Mesenchymal stem cell (in vitro differentiated cells and primary cell): Measurements from ENCODE around the gene MATK.
A peak's percentile ranks its signal among the peaks of the same experiment; 100 is the strongest.
"Not testable (repeated sequence)": the region's sequence is repeated elsewhere in the genome, so short reads cannot be mapped to it uniquely, and the experiment has no call there.

Source experiments
- DNase-seq: peaks from one replicate; pipeline ENCODE4 v3.0.0-alpha.2; 2013
- H2AFZ ChIP-seq: one replicate; pipeline ENCODE4 v1.6.1; 2013; ENCODE audit warnings: low read depth, mild to moderate bottlenecking, control low read depth, inconsistent platforms, low read length, moderate library complexity
- H2AK5ac ChIP-seq: 2 replicates; pipeline ENCODE4 v1.6.1; 2013; ENCODE audit warnings: low read length, moderate library complexity, mild to moderate bottlenecking, inconsistent platforms; ENCODE audit not compliant: severe bottlenecking
- H2BK120ac ChIP-seq: one replicate; pipeline ENCODE4 v1.6.1; 2013; ENCODE audit warnings: low read depth, mild to moderate bottlenecking, inconsistent platforms, low read length, moderate library complexity
- H2BK12ac ChIP-seq, 2 experiments: one replicate each; pipeline ENCODE4 v1.6.1; 2013; ENCODE audit warnings: inconsistent platforms in 2 of 2, low read length in 2 of 2, mild to moderate bottlenecking in 2 of 2, moderate library complexity in 2 of 2, control low read depth in 1 of 2
- H2BK15ac ChIP-seq: one replicate; pipeline ENCODE4 v1.6.1; 2013; ENCODE audit warnings: mild to moderate bottlenecking, low read depth, inconsistent platforms; ENCODE audit not compliant: poor library complexity, severe bottlenecking
- H2BK5ac ChIP-seq: 2 replicates; pipeline ENCODE4 v1.6.1; 2013; ENCODE audit warnings: low read depth, mild to moderate bottlenecking, low read length, control low read depth, inconsistent platforms; ENCODE audit not compliant: poor library complexity, severe bottlenecking
- H3K14ac ChIP-seq, 2 experiments: one replicate each; pipeline ENCODE4 v1.6.1; 2013; ENCODE audit warnings: inconsistent platforms in 2 of 2, low read length in 2 of 2, control low read depth in 1 of 2, mild to moderate bottlenecking in 1 of 2, moderate library complexity in 1 of 2
- H3K18ac ChIP-seq, 2 experiments: one replicate each; pipeline ENCODE4 v1.6.1; 2013; ENCODE audit warnings: inconsistent platforms in 2 of 2, low read length in 2 of 2, control low read depth in 1 of 2, low read depth in 1 of 2, mild to moderate bottlenecking in 1 of 2
- H3K23ac ChIP-seq, 2 experiments: one replicate each; pipeline ENCODE4 v1.6.1; 2013; ENCODE audit warnings: inconsistent platforms in 2 of 2, low read length in 2 of 2, mild to moderate bottlenecking in 2 of 2, moderate library complexity in 2 of 2, control low read depth in 1 of 2
- H3K27ac ChIP-seq: 2 replicates; pipeline ENCODE4 v1.5.1; 2013; ENCODE audit warnings: mild to moderate bottlenecking, moderate library complexity, low read length, control low read depth, inconsistent platforms; ENCODE audit not compliant: poor library complexity, severe bottlenecking
- H3K27me3 ChIP-seq, 2 experiments: 2 replicates each; pipeline versions ENCODE4 v1.6.1 to v1.7.0; 2013; ENCODE audit warnings: low read length in 2 of 2, mild to moderate bottlenecking in 2 of 2, moderate library complexity in 2 of 2, control low read depth in 1 of 2, inconsistent platforms in 1 of 2; ENCODE audit not compliant: control insufficient read depth in 1 of 2, insufficient read depth in 1 of 2
- H3K36me3 ChIP-seq, 2 experiments: 2 replicates each; pipeline versions ENCODE4 v1.6.1 to v1.7.0; 2013; ENCODE audit warnings: low read length in 2 of 2, control low read depth in 1 of 2, inconsistent platforms in 1 of 2, low read depth in 1 of 2, mild to moderate bottlenecking in 1 of 2; ENCODE audit not compliant: insufficient read depth in 2 of 2, control insufficient read depth in 1 of 2
- H3K4ac ChIP-seq, 2 experiments: one replicate each; pipeline ENCODE4 v1.6.1; 2013; ENCODE audit warnings: inconsistent platforms in 2 of 2, low read length in 2 of 2, mild to moderate bottlenecking in 2 of 2, moderate library complexity in 2 of 2, control low read depth in 1 of 2, low read depth in 1 of 2
- H3K4me1 ChIP-seq: 2 replicates; pipeline ENCODE4 v1.6.1; 2013; ENCODE audit warnings: low read depth, low read length, control low read depth; ENCODE audit not compliant: control insufficient read depth, insufficient read depth
- H3K4me2 ChIP-seq: 2 replicates; pipeline ENCODE4 v1.6.1; 2013; ENCODE audit warnings: low read length, mild to moderate bottlenecking, inconsistent platforms; ENCODE audit not compliant: poor library complexity, severe bottlenecking
- H3K4me3 ChIP-seq, 2 experiments: 2 replicates each; pipeline versions ENCODE4 v1.5.1 to v1.7.0; 2013; ENCODE audit warnings: low read length in 2 of 2, mild to moderate bottlenecking in 2 of 2, control low read depth in 1 of 2, low read depth in 1 of 2; ENCODE audit not compliant: insufficient read depth in 1 of 2
- H3K79me1 ChIP-seq: replicated peaks from 2 replicates; pipeline ENCODE4 v1.6.1; 2013; ENCODE audit warnings: mild to moderate bottlenecking, control low read depth, low read length, inconsistent platforms; ENCODE audit not compliant: poor library complexity, severe bottlenecking
- H3K9ac ChIP-seq: 2 replicates; pipeline ENCODE4 v1.7.0; 2013; ENCODE audit warnings: mild to moderate bottlenecking, low read length, moderate library complexity
- H3K9me3 ChIP-seq: 2 replicates; pipeline ENCODE4 v1.7.0; 2013; ENCODE audit warnings: mild to moderate bottlenecking, low read length; ENCODE audit not compliant: control insufficient read depth
- H4K8ac ChIP-seq: one replicate; pipeline ENCODE4 v1.6.1; 2013; ENCODE audit warnings: inconsistent platforms, mild to moderate bottlenecking, low read length, moderate library complexity
- H4K91ac ChIP-seq: one replicate; pipeline ENCODE4 v1.6.1; 2013; ENCODE audit warnings: mild to moderate bottlenecking, low read length, inconsistent platforms
- WGBS: methylation state at CpG from one replicate; pipeline ENCODE4 v1.1.7; 2013; ENCODE audit warnings: mixed read lengths; 5-methylcytosine and 5-hydroxymethylcytosine counted together

MATK gene

DNA sequence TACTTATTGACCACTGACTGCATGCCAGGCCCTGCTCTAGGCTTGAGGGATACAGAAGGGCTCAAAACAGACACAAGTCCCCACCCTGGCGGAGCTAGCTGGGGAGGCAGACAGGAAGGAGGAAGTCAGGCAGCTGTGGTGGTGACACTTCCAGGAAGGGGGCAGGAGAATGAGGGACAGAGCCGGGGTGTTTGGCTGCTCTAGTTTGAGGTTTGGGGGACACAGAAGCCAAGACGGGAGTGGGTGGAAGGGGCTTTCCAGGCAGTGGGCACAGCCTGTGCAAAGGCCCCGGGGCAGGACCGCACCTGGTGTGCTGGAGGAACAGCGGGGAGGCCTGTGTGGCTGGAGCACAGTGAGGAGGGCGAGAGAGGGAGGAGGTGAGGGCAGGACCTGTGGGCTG is 19.7 kb downstream of the MATK start:
- DNase-seq = no peak
- Histone ChIP-seq H2BK120ac (no peak overlapping the region), H3K23ac (no peak overlapping the region), H3K4ac (no peak overlapping the region), H3K9me3 (no peaks in the 10 kb centered on the region), H2BK5ac (no peak overlapping the region), H3K79me1 (peaks cover 9% of the 10 kb centered on the region), H3K4me3 (no peak overlapping the region), H3K27me3 (peaks cover 0 to 7% of the 10 kb centered on the region in 2 experiments), H3K4me2 (no peak overlapping the region), H2BK15ac (no peak overlapping the region), H3K4me1 (peaks cover 5% of the 10 kb centered on the region), H3K27ac (no peak overlapping the region), H3K36me3 (peaks cover 20 to 56% of the 10 kb centered on the region in 2 experiments), H3K9ac (no peak overlapping the region), H3K14ac (no peak overlapping the region), H2AFZ (no peak overlapping the region), H2BK12ac (no peak overlapping the region), H4K91ac (peak overlapping the region; percentile 1), H2AK5ac (no peak overlapping the region), H3K18ac (no peak overlapping the region), H4K8ac (no peak overlapping the region)
- WGBS = 85% methylated on average over 7 of the region's 7 CpGs

DNA sequence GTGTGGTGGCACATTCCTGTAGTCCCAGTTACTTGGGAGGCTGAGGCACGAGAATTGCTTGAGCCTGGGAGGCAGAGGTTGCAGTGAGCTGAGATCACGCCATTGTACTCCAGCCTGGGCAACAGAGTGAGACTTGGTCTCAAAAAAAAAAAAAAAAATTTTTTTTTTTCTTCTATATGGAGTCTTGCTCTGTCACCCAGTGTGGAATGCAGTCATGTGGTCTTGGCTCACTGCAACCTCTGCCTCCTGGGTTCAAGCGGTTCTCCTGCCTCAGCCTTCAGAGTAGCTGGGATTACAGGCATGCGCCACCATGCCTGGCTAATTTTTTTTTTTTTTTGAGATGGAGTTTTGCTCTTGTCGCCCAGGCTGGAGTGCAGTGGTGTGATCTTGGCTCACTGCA is 20.4 kb downstream of the MATK start:
- not testable (repeated sequence) for H3K4me1 ChIP-seq, H4K8ac ChIP-seq, H3K9ac ChIP-seq, H2BK15ac ChIP-seq, H3K4me2 ChIP-seq, H2AFZ ChIP-seq, H3K9me3 ChIP-seq, H3K27ac ChIP-seq, H4K91ac ChIP-seq, H3K4ac ChIP-seq, H2BK5ac ChIP-seq, H2BK120ac ChIP-seq, H3K18ac ChIP-seq, H3K23ac ChIP-seq, H3K4me3 ChIP-seq, H2BK12ac ChIP-seq, H3K27me3 ChIP-seq, H2AK5ac ChIP-seq, H3K14ac ChIP-seq
- DNase-seq = peak; percentile 20
- H3K79me1 ChIP-seq = peaks cover 16% of the 10 kb centered on the region
- H3K36me3 ChIP-seq = peaks cover 20 to 56% of the 10 kb centered on the region in 2 experiments
- WGBS = 86% methylated on average over 3 of the region's 5 CpGs

DNA sequence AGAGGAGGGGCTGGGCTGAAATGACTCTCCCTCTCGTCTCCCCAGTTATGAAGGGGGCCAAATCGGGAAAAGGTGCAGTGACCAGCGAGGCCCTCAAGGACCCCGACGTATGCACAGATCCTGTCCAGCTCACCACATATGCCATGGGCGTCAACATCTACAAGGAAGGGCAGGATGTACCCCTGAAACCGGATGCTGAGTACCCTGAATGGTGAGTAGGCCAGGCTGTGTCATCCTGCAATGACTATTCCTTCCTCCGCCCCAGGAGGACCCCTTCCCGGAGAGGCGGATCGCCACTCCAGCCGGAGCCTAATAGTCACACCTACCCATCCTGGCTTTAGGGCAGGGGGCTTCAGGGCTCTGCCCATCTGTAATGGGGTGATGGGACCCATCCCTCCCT is 21.1 kb downstream of the MATK start:
- Histone ChIP-seq H3K4ac (no peak overlapping the region), H3K79me1 (peaks cover 17% of the 10 kb centered on the region), H2AFZ (no peak overlapping the region), H4K91ac (no peak overlapping the region), H3K4me1 (peaks cover 13% of the 10 kb centered on the region), H3K36me3 (peaks cover 20 to 50% of the 10 kb centered on the region in 2 experiments), H3K27ac (no peak overlapping the region), H2BK120ac (no peak overlapping the region), H3K18ac (no peak overlapping the region), H4K8ac (no peak overlapping the region), H3K9ac (no peak overlapping the region), H3K4me3 (no peak overlapping the region), H3K9me3 (no peaks in the 10 kb centered on the region), H3K23ac (no peak overlapping the region), H3K14ac (no peak overlapping the region), H2AK5ac (no peak overlapping the region), H3K27me3 (no peaks in the 10 kb centered on the region), H3K4me2 (no peak overlapping the region), H2BK5ac (no peak overlapping the region), H2BK15ac (no peak overlapping the region), H2BK12ac (no peak overlapping the region)
- WGBS = 98% methylated on average over 12 of the region's 12 CpGs
- DNase-seq = no peak

DNA sequence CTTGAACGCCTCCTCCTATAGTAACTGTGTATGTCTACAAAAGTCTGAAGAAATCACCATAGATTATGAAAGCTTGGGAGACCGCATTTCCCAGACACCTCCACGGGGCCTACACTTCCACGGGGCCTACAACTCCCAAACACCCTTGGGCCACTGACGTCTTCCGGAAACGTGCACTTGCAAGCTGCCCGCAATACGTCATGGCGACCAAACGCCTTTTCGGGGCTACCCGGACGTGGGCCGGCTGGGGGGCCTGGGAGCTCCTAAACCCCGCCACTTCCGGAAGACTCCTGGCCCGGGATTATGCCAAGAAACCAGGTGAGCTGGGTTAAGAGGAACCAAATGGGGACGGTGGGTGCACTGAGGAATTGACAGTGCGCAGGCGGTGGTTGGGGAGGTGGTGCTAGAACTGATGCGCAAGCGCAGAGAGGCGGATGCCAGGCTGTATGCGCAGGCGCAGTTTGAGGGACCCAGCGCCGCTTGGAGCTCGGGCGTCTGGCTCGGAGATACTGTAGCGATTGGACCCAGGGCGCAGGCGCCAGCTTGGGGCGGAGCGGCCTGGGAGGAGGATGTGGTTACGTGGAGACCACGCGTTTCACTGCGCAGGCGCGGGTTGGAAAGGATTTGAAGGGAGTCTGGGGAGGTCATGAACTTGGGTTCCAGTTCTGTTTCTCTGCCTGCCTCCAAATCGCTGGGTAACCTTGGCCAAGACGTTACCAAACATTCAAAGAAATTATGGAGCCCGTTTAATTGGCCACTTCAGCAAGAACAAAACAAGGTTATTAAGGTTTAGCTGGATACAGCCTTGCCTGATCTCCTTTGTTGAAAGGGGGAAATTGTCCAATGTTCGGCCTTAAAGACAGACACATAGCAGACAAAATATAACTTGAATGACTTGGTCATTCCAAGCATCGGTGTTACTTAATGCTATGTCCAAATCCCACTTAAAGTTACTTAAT is 23.4 kb downstream of the MATK start, which contains the start of gene MRPL54:
TSS of gene MRPL54 (plus strand) at position 182 of the 959 bp plus-strand sequence. CDS start at position 201, 19 bp downstream.
- Histone ChIP-seq H3K9ac (peak within 1 kb of the TSS; percentile 97), H3K27ac (peak within 1 kb of the TSS; percentile 100), H3K18ac (peak within 1 kb of the TSS; percentile 93 to 99), H2AK5ac (peak within 1 kb of the TSS; percentile 87), H2BK15ac (peak within 1 kb of the TSS; percentile 92), H4K91ac (peak within 1 kb of the TSS; percentile 90), H3K23ac (no peak within 1 kb of the TSS), H2AFZ (peak within 1 kb of the TSS; percentile 86), H3K36me3 (peaks cover 34 to 48% of the 10 kb centered on the region in 2 experiments), H3K4me1 (peaks cover 22% of the 10 kb centered on the region), H3K9me3 (no peaks in the 10 kb centered on the region), H4K8ac (peak within 1 kb of the TSS; percentile 95), H3K4me2 (peak within 1 kb of the TSS; percentile 70), H3K27me3 (no peaks in the 10 kb centered on the region), H2BK12ac (peak within 1 kb of the TSS; percentile 18 to 83), H2BK5ac (peak within 1 kb of the TSS; percentile 98), H3K14ac (no peak within 1 kb of the TSS), H3K4me3 (peak within 1 kb of the TSS; percentile 95 to 97), H3K4ac (peak within 1 kb of the TSS; percentile 70 to 89), H2BK120ac (peak within 1 kb of the TSS; percentile 82), H3K79me1 (peaks cover 32% of the 10 kb centered on the region)
- 4% methylated on average over 46 of the region's 47 CpGs for WGBS
- peak; percentile 99 for DNase-seq
